GM23248 (cell line): ENCODE data around the gene ANKS6.

Experiments
- EZH2 ChIP-seq: fragments of 200-600 bp; sonication (generic); IDR thresholded peaks from 2 replicates; pipeline ENCODE4 v1.6.1; 2018; ENCODE audit warnings: antibody characterized with exemption, mild to moderate bottlenecking; ENCODE audit not compliant: insufficient read depth, poor library complexity, severe bottlenecking
- EZH2phosphoT487 ChIP-seq: fragments of 200-600 bp; sonication (generic); IDR thresholded peaks from 2 replicates; pipeline ENCODE4 v1.6.1; 2018; ENCODE audit warnings: antibody characterized with exemption, moderate library complexity, mild to moderate bottlenecking, low read depth; ENCODE audit not compliant: insufficient read depth

- TF ChIP-seq EZH2 (no peak), EZH2phosphoT487 (no peak)
Measured at GRCh38 chr9:98726735-98727134, 69.6 kb downstream of the ANKS6 start.
